ENCODE data around the gene ZNF124. TPM values are rescaled to one million over a fixed set of nuclear protein-coding genes. Genes with fewer than 3 reads are reported as not detected.

ZNF124 gene
- total and polyA plus RNA-seq, 7 donors: 1.1 to 10.9 (median 6.8) TPM

- ATAC-seq (no peak), DNase-seq (no peak)
- TF ChIP-seq, protein P1, sequence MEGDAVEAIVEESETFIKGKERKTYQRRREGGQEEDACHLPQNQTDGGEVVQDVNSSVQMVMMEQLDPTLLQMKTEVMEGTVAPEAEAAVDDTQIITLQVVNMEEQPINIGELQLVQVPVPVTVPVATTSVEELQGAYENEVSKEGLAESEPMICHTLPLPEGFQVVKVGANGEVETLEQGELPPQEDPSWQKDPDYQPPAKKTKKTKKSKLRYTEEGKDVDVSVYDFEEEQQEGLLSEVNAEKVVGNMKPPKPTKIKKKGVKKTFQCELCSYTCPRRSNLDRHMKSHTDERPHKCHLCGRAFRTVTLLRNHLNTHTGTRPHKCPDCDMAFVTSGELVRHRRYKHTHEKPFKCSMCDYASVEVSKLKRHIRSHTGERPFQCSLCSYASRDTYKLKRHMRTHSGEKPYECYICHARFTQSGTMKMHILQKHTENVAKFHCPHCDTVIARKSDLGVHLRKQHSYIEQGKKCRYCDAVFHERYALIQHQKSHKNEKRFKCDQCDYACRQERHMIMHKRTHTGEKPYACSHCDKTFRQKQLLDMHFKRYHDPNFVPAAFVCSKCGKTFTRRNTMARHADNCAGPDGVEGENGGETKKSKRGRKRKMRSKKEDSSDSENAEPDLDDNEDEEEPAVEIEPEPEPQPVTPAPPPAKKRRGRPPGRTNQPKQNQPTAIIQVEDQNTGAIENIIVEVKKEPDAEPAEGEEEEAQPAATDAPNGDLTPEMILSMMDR (IDR thresholded peaks at IDR 0.05): no peak
- Histone ChIP-seq H3K36me3 (ENCODE audit: insufficient read depth in 1 of 2, low read depth in 1 of 2) (no peaks in the 10 kb centered on the region), H3K27ac (no peak overlapping the region), H3K4me3 (no peak overlapping the region), H3K27me3 (ENCODE audit: insufficient read depth in 3 of 3, low read length in 2 of 3) (no peaks in the 10 kb centered on the region), H3K4me1 (peaks cover 5% of the 10 kb centered on the region), H3K9me3 (no peaks in the 10 kb centered on the region)
- WGBS, 3 donors: 72 to 80% (median 78%) methylated on average over 7 of the region's 7 CpGs
- intact Hi-C loops (cut with DNase I): loop anchor here (5.0 to 10.0 kb wide), 4 partner anchors 57 to 227 kb away; partner anchors contain the start of genes AHCTF1 (in 1 of the 2) and ZNF496 (in 1 of the 2)
Measured at GRCh38 chr1:247107694-247108093, 64.1 kb downstream of the ZNF124 start.

DNA sequence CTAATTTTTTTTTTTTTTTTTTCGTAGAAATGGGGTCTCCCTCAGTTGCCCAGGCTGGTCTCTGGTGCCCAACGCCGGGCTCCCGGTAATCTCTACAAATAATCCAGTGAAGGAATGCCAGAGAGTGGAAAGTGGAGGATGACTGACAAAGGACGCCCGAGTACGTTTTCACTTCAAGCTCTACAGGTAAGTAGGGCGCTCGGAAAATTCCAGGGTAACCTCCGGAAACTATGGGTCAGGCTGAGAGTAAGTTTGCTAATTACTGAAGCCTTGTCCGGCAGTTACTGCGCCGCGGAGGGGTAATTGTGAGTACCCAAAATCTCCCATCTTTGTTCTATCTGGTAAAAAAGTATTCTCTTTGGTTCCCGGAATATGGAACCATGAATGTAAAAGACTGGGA lies 65.9 kb downstream of the ZNF124 start:
- 92 to 94% (median 92%) methylated on average over 15 of the region's 15 CpGs for WGBS, 3 donors
- Histone ChIP-seq H3K4me1 (peaks cover 5% of the 10 kb centered on the region), H3K9me3 (peaks cover 11% of the 10 kb centered on the region), H3K27ac (no peak overlapping the region), H3K4me3 (no peak overlapping the region), H3K27me3 (ENCODE audit: insufficient read depth in 3 of 3, low read length in 2 of 3) (no peaks in the 10 kb centered on the region), H3K36me3 (ENCODE audit: insufficient read depth in 1 of 2, low read depth in 1 of 2) (peaks cover 5 to 13% of the 10 kb centered on the region in 2 donors)
- DNase-seq: no peak
- TF ChIP-seq, protein P1 (IDR thresholded peaks at IDR 0.05): no peak
- intact Hi-C loops (cut with DNase I): loop anchor here (5.0 to 10.0 kb wide), 4 partner anchors 59 to 229 kb away; partner anchors contain the start of genes AHCTF1 (in 1 of the 2) and ZNF496 (in 1 of the 2)
- no peak for ATAC-seq

Other genes with a start within 250 kb of the ZNF124 start
- gene AHCTF1, start 240.1 kb downstream of the ZNF124 start, total RNA-seq: 10 to 100 TPM; 16.8 to 29.6 (median 25.3) TPM
- 10 to 100 TPM in 1 of 3 donors, 1 to 10 TPM in 2; 9.0 to 19.1 (median 9.5) TPM for gene AHCTF1, start 240.1 kb downstream of the ZNF124 start, polyA plus RNA-seq
- gene ZNF695, start 164.0 kb downstream of the ZNF124 start, total RNA-seq: not detected
- under 1 TPM in 1 of 3 donors, not detected in 2; 0.03 TPM for gene ZNF695, start 164.0 kb downstream of the ZNF124 start, polyA plus RNA-seq
- gene ZNF670, start 93.2 kb downstream of the ZNF124 start, total RNA-seq: under 1 TPM; 0.83 to 0.96 (median 0.91) TPM
- gene ZNF670, start 93.2 kb downstream of the ZNF124 start, polyA plus RNA-seq: 1 to 10 TPM in 1 of 3 donors, under 1 TPM in 2; 0.63 to 1.6 (median 0.66) TPM
- gene ZNF669, start 67.7 kb downstream of the ZNF124 start, total RNA-seq: 1 to 10 TPM; 1.3 to 3.0 (median 2.6) TPM
- 1 to 10 TPM; 2.5 to 3.7 (median 2.7) TPM for gene ZNF669, start 67.7 kb downstream of the ZNF124 start, polyA plus RNA-seq
- gene VN1R5, start 84.1 kb upstream of the ZNF124 start, total RNA-seq: not detected
- gene VN1R5, start 84.1 kb upstream of the ZNF124 start, polyA plus RNA-seq: not detected
- gene ZNF496, start 159.8 kb upstream of the ZNF124 start, total RNA-seq: 10 to 100 TPM; 19.5 to 24.2 (median 22.9) TPM
- gene ZNF496, start 159.8 kb upstream of the ZNF124 start, polyA plus RNA-seq: 10 to 100 TPM in 1 of 3 donors, 1 to 10 TPM in 2; 4.3 to 16.7 (median 8.8) TPM
- gene NLRP3, start 244.2 kb upstream of the ZNF124 start, total RNA-seq: under 1 TPM; 0.27 to 0.98 (median 0.55) TPM
- gene NLRP3, start 244.2 kb upstream of the ZNF124 start, polyA plus RNA-seq: under 1 TPM; 0.07 to 0.22 (median 0.16) TPM